Kidney (tissue), 14 donors: ENCODE measurements around the gene DNAJC15. TPM values are rescaled to one million over a fixed set of nuclear protein-coding genes. Genes with fewer than 3 reads are reported as not detected.

Source experiments
- DNase-seq, 5 donors: peaks; one replicate each; pipeline ENCODE4 v3.0.0-alpha.2; 2013 to 2020
- FAIRE-seq: peaks from 2 replicates; lab custom pipeline; 2012; peaks lifted over from hg19 to GRCh38; lab: Jason Lieb, UNC
- H3K27ac ChIP-seq, 2 donors: one replicate each; pipeline ENCODE4 v1.7.0; 2013; ENCODE audit warnings: low read depth in 2 of 2, low read length in 2 of 2, inconsistent platforms in 1 of 2
- H3K27me3 ChIP-seq: one replicate; pipeline ENCODE4 v1.7.1; 2013; ENCODE audit warnings: low read length, inconsistent platforms; ENCODE audit not compliant: control insufficient read depth, insufficient read depth
- H3K36me3 ChIP-seq, 3 donors: one replicate each; pipeline versions ENCODE4 v1.7.0 to v1.7.1; 2013; ENCODE audit warnings: low read length in 3 of 3, control low read depth in 1 of 3, inconsistent platforms in 1 of 3; ENCODE audit not compliant: insufficient read depth in 3 of 3, control insufficient read depth in 2 of 3
- H3K4me1 ChIP-seq, 3 donors: one replicate each; pipeline versions ENCODE4 v1.7.0 to v1.7.1; 2013; ENCODE audit warnings: low read length in 3 of 3, inconsistent platforms in 1 of 3, low read depth in 1 of 3; ENCODE audit not compliant: control insufficient read depth in 2 of 3, insufficient read depth in 2 of 3
- H3K4me3 ChIP-seq, 3 donors: one replicate each; pipeline versions ENCODE4 v1.7.0 to v1.8.1; 2013; ENCODE audit warnings: low read length in 3 of 3, control low read depth in 1 of 3, inconsistent platforms in 1 of 3
- H3K9ac ChIP-seq, 3 donors: one replicate each; pipeline versions ENCODE4 v1.7.0 to v1.7.1; 2013; ENCODE audit warnings: low read length in 3 of 3, control low read depth in 1 of 3, inconsistent platforms in 1 of 3
- H3K9me3 ChIP-seq, 3 donors: one replicate each; pipeline versions ENCODE4 v1.7.0 to v1.7.1; 2013; ENCODE audit warnings: low read length in 3 of 3, control low read depth in 1 of 3, inconsistent platforms in 1 of 3; ENCODE audit not compliant: control insufficient read depth in 2 of 3, insufficient read depth in 1 of 3
- CTCF ChIP-seq: IDR thresholded peaks from 3 replicates; pipeline ENCODE4 v1.5.1; 2012; ENCODE audit warnings: mild to moderate bottlenecking, moderate library complexity, borderline replicate concordance; ENCODE audit not compliant: insufficient read depth; ENCODE audit errors: extremely low read depth
- intact Hi-C: fragments of 100-400 bp; cut with DNase I; formaldehyde crosslinking; loops from one replicate; pipeline ENCODE4 v1.11.1; 2022
- polyA plus RNA-seq: library from polyadenylated mRNA; stranded (reverse); fragments of 350-450 nt; fragmentation: Illumina TruSeq; extraction: RNeasy Lipid Tissue Mini Kit (QIAGEN cat#74804); gene quantifications from one replicate; pipeline ENCODE4 v1.2.3, GENCODE V29; 2014; ENCODE audit warnings: low read depth, low replicate concordance; ENCODE audit not compliant: insufficient read depth
- total RNA-seq: library from RNA; stranded (reverse); fragmentation: NEBNext Ultra II Directional; extraction: Animal tissue kit (Norgen Biotek cat#: 25700); gene quantifications from one replicate; pipeline ENCODE4 v1.2.1, GENCODE V29; 2021
- donor health status: control.
- donor health status: control.
- donor health status: control.
- donor health status: control.
- donor health status: control.
- donor health status: DM: yes; HTN: yes; CAD: no.
- donor health status: Normal renal cell carcinoma (clear cell type).

The DNAJC15 gene
- total and polyA plus RNA-seq, 2 donors from 2014 or later: 18.8 to 31.0 TPM

- H3K27me3 ChIP-seq: no peaks in the 10 kb centered on the region
- H3K9me3 ChIP-seq: no peaks in the 10 kb centered on the region
- peak in 2 of 5 donors; percentile 51 to 84 for DNase-seq
- no peak overlapping the region for H3K27ac ChIP-seq
- no peaks in the 10 kb centered on the region for H3K36me3 ChIP-seq
- no peak for TF ChIP-seq CTCF
- H3K4me3 ChIP-seq: no peak overlapping the region
- no peak for FAIRE-seq
- intact Hi-C loops: no loop called here
- no peak overlapping the region for H3K9ac ChIP-seq
- H3K4me1 ChIP-seq: no peaks in the 10 kb centered on the region
Observed at GRCh38 chr13:43128504-43128961, 105.1 kb downstream of the DNAJC15 start.

GRCh38 chr13:43129066-43129465, 105.7 kb downstream of the DNAJC15 start:
- no peak overlapping the region for H3K4me3 ChIP-seq
- FAIRE-seq (no peak), DNase-seq (no peak)
- TF ChIP-seq CTCF: no peak
- H3K9me3 ChIP-seq: no peaks in the 10 kb centered on the region
- no peaks in the 10 kb centered on the region for H3K27me3 ChIP-seq
- H3K4me1 ChIP-seq: no peaks in the 10 kb centered on the region
- no peak overlapping the region for H3K9ac ChIP-seq
- intact Hi-C loops: no loop called here
- H3K27ac ChIP-seq: no peak overlapping the region
- no peaks in the 10 kb centered on the region for H3K36me3 ChIP-seq

DNA sequence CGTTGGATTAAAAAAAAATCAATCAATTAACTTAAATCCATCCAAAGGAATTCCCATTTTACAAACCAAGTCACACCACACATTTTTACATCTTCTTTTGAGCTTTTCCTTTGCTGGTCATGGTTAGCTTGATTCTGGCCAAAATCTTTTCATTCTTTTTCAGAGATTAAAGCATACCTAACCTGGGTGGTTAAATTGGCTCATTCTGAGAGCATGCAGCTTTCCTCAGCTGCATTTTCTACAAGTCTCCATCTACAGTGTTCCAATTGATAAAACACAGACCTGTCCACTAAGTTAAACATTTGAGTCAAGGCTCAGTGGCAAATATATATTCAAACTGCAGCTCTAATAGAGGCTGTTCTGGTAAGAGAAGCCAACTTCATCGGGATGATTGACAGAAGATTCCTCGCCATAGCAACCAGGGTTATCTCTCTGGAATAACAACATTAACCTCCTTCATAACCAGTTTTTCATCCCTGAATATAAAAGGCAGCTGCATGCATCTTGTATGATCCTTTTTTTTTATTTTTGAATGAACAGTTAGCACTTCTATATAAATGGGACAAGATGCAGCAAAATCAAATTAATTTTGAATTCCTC, 106.2 kb downstream of the DNAJC15 start:
- FAIRE-seq: no peak
- DNase-seq: no peak

More for the DNA sequence above, 106.2 kb downstream of the DNAJC15 start:
- intact Hi-C loops: no loop called here
- Histone ChIP-seq H3K9ac (no peak overlapping the region), H3K36me3 (no peaks in the 10 kb centered on the region), H3K9me3 (no peaks in the 10 kb centered on the region), H3K4me3 (no peak overlapping the region), H3K27me3 (no peaks in the 10 kb centered on the region), H3K27ac (no peak overlapping the region), H3K4me1 (no peaks in the 10 kb centered on the region)
- TF ChIP-seq CTCF: no peak
